K562 (cell line): ENCODE measurements around the gene MAB21L2. TPM values are rescaled to one million over a fixed set of nuclear protein-coding genes. Genes with fewer than 3 reads are reported as not detected.

Experiments
- ATAC-seq: fragments of 200-7000 bp; cut with Tn5 transposase; 3 replicates; pipeline ENCODE4 v1.9.1; 2020; ENCODE audit warnings: moderate library complexity
- BruUV-seq: library from RNA; stranded (reverse); fragments of 400-500 nt; replicated peaks from 2 replicates; lab custom pipeline; 2021; lab: Mats Ljungman, UMichigan
- CTCF ChIA-PET: fragments of 300-600 bp; formaldehyde crosslinking; extraction: SDS; loops from one replicate; lab custom pipeline; 2021; ENCODE audit warnings: low intra/inter-chr PET ratio; lab: Yijun Ruan, JAX
- POLR2A ChIA-PET: fragments of 300-600, 350-650 bp; sonication (Branson Sonifier 250); formaldehyde crosslinking; extraction: SDS; loops from one replicate; lab custom pipeline; 2021; ENCODE audit warnings: antibody characterized with exemption, inconsistent platforms; lab: Yijun Ruan, JAX
- DNase-seq, 4 experiments: peaks; one replicate each; pipeline versions ENCODE4 v3.0.0 to v3.0.0-alpha.2; 2011 to 2018; ENCODE audit warnings: low spot score in 3 of 4, mixed read lengths in 3 of 4; ENCODE audit errors: extremely low read depth in 1 of 4
- FAIRE-seq: peaks from 2 replicates; lab custom pipeline; 2011; peaks lifted over from hg19 to GRCh38; lab: Jason Lieb, UNC
- H2AFZ ChIP-seq: 2 replicates; pipeline ENCODE4 v1.6.0; 2011; ENCODE audit warnings: low read depth, low read length, control low read depth, inconsistent platforms
- H3K27ac ChIP-seq: fragments of 200-600 bp; 3 replicates; pipeline ENCODE4 v1.8.0; 2011; ENCODE audit warnings: low read depth, mild to moderate bottlenecking, control low read depth, inconsistent platforms, low read length, moderate library complexity, mixed read lengths; ENCODE audit errors: extremely low read depth
- H3K27me3 ChIP-seq, 2 experiments: fragments of 300-600 bp in 1 of 2; 2 replicates in 1 of 2; 3 replicates in 1 of 2; pipeline versions ENCODE4 v1.6.0 to v1.8.0; 2011; ENCODE audit warnings: inconsistent platforms in 2 of 2, low read length in 2 of 2, mild to moderate bottlenecking in 1 of 2, mixed read lengths in 1 of 2, moderate library complexity in 1 of 2; ENCODE audit not compliant: control insufficient read depth in 2 of 2, insufficient read depth in 2 of 2
- H3K36me3 ChIP-seq: fragments of 300-600 bp; 3 replicates; pipeline ENCODE4 v1.8.0; 2011; ENCODE audit warnings: mild to moderate bottlenecking, low read length, inconsistent platforms; ENCODE audit not compliant: control insufficient read depth, insufficient read depth
- H3K4me1 ChIP-seq, 2 experiments: fragments of 200-600 bp in 1 of 2; replicated peaks in 1 of 2; 2 replicates in 1 of 2; 3 replicates in 1 of 2; pipeline versions ENCODE4 v1.5.1 to v1.8.0; 2011; ENCODE audit warnings: inconsistent platforms in 2 of 2, low read length in 2 of 2, mild to moderate bottlenecking in 1 of 2, mixed read lengths in 1 of 2, moderate library complexity in 1 of 2; ENCODE audit not compliant: control insufficient read depth in 2 of 2, insufficient read depth in 2 of 2
- H3K4me2 ChIP-seq: 2 replicates; pipeline ENCODE4 v1.6.1; 2011; ENCODE audit warnings: low read length, control low read depth, inconsistent platforms, mixed read lengths; ENCODE audit not compliant: insufficient read depth
- H3K4me3 ChIP-seq: fragments of 200-600 bp; sonication (generic), shearing (Covaris generic); 2 replicates; pipeline ENCODE4 v1.5.1; 2016; ENCODE audit warnings: control low read depth, inconsistent platforms
- H3K79me2 ChIP-seq: fragments of 200-600 bp; 3 replicates; pipeline ENCODE4 v1.8.0; 2011; ENCODE audit warnings: low read length, inconsistent platforms; ENCODE audit not compliant: control insufficient read depth, insufficient read depth
- H3K9ac ChIP-seq, 2 experiments: 2 replicates each; pipeline versions ENCODE4 v1.6.0 to v1.6.1; 2011; ENCODE audit warnings: low read depth in 2 of 2, low read length in 2 of 2, control low read depth in 1 of 2, inconsistent platforms in 1 of 2, mild to moderate bottlenecking in 1 of 2, mixed read lengths in 1 of 2; ENCODE audit not compliant: insufficient read depth in 1 of 2
- H3K9me1 ChIP-seq: one replicate; pipeline ENCODE4 v1.6.0; 2011; ENCODE audit warnings: inconsistent platforms, mild to moderate bottlenecking, low read length, moderate library complexity; ENCODE audit not compliant: control insufficient read depth, insufficient read depth
- H3K9me3 ChIP-seq: replicated peaks from 2 replicates; pipeline ENCODE4 v1.5.1; 2011; ENCODE audit warnings: low read depth, low read length, inconsistent platforms; ENCODE audit not compliant: control insufficient read depth, insufficient read depth
- H4K20me1 ChIP-seq: replicated peaks from 2 replicates; pipeline ENCODE4 v1.6.1; 2011; ENCODE audit warnings: low read length, inconsistent platforms, mixed read lengths; ENCODE audit not compliant: control insufficient read depth, insufficient read depth
- EP400 ChIP-seq: fragments of 450-650 bp; IDR thresholded peaks from 2 replicates; pipeline ENCODE4 v1.6.1; 2017; ENCODE audit warnings: antibody characterized with exemption, mild to moderate bottlenecking, moderate library complexity
- EWSR1 ChIP-seq: fragments of 450-650 bp; IDR thresholded peaks from 2 replicates; pipeline ENCODE4 v1.6.1; 2018; ENCODE audit warnings: borderline replicate concordance, mild to moderate bottlenecking, low read depth, moderate library complexity; ENCODE audit not compliant: partially characterized antibody
- FOSL1 ChIP-seq: fragments of 200-800 bp; sonication (Bioruptor generic); conservative IDR thresholded peaks from 2 replicates; pipeline ENCODE4 v1.6.1; 2016; ENCODE audit warnings: missing genetic modification characterization, missing compliant biosample characterization
- GTF2E2 ChIP-seq: fragments of 200-800 bp; sonication (Bioruptor generic); IDR thresholded peaks from 2 replicates; pipeline ENCODE4 v1.6.1; 2016; ENCODE audit warnings: missing genetic modification characterization, missing compliant biosample characterization
- HCFC1 ChIP-seq: IDR thresholded peaks from 2 replicates; pipeline ENCODE4 v1.6.1; 2012; ENCODE audit warnings: low read depth, low read length, improper control_type of control experiment
- JUND ChIP-seq, 2 experiments: IDR thresholded peaks; 2 replicates in 1 of 2; 3 replicates in 1 of 2; pipeline ENCODE4 v1.6.1; 2011; ENCODE audit warnings: borderline replicate concordance in 2 of 2, low read depth in 2 of 2, low read length in 2 of 2, improper control_type of control experiment in 1 of 2, missing biosample characterization in 1 of 2, missing genetic modification characterization in 1 of 2, missing genetic modification reagents in 1 of 2
- NBN ChIP-seq: fragments of 450-650 bp; IDR thresholded peaks from 2 replicates; pipeline ENCODE4 v1.6.1; 2016; ENCODE audit warnings: low read depth, mild to moderate bottlenecking
- NFE2 ChIP-seq: IDR thresholded peaks from 2 replicates; pipeline ENCODE4 v1.6.1; 2014; ENCODE audit warnings: antibody characterized with exemption, low read depth
- NFRKB ChIP-seq: fragments of 450-650 bp; IDR thresholded peaks from 2 replicates; pipeline ENCODE4 v1.6.1; 2016; ENCODE audit warnings: low read depth
- SOX6 ChIP-seq: fragments of 450-650 bp; IDR thresholded peaks from 2 replicates; pipeline ENCODE4 v1.6.1; 2014; ENCODE audit warnings: mild to moderate bottlenecking
- ZBTB17 ChIP-seq: fragments of 450-650 bp; formaldehyde crosslinking; IDR thresholded peaks from 2 replicates; pipeline ENCODE4 v1.4.0; 2020; ENCODE audit warnings: mild to moderate bottlenecking
- WGBS: fragments of 100-300 bp; shearing (Covaris generic); methylation state at CpG from one replicate; pipeline ENCODE4 v1.1.6; 2016; ENCODE audit warnings: low coverage, mixed read lengths; ENCODE audit not compliant: insufficient coverage; ENCODE audit errors: missing lambda C conversion rate; 5-methylcytosine and 5-hydroxymethylcytosine counted together
- in situ Hi-C: fragments of 300-500 bp; cut with MboI; formaldehyde crosslinking; loops from 4 replicates; pipeline ENCODE4 v1.15.0; 2018; ENCODE audit warnings: inconsistent platforms, mixed read lengths
- intact Hi-C: fragments of 100-400 bp; cut with micrococcal nuclease; formaldehyde crosslinking; loops from 2 replicates; pipeline ENCODE4 v1.14.2; 2022
- polyA plus RNA-seq, 8 experiments: library from polyadenylated mRNA; depleted of rRNA in 4 of 8; stranded (reverse) in 5 of 8; unstranded in 3 of 8; fragments of >200 nt; fragmentation: Nextera tagmentation in 2 of 8; fragmentation: Illumina TruSeq in 1 of 8; extraction: Ambion mirVana in 2 of 8; extraction: Trizol in 1 of 8; gene quantifications; 2 replicates each; pipeline versions ENCODE4 v1.2.1 to v1.2.3, GENCODE V29; 2011 to 2014; ENCODE audit warnings: inconsistent platforms in 1 of 8, missing spikeins in 1 of 8
- total RNA-seq, 7 experiments: library from RNA; depleted of rRNA in 6 of 7; stranded (reverse); fragments of >200 nt in 6 of 7; fragmentation: Illumina TruSeq in 2 of 7; extraction: Trizol in 2 of 7; gene quantifications; 2 replicates each; pipeline versions ENCODE4 v1.2.1 to v1.2.3, GENCODE V29; 2011 to 2021; ENCODE audit warnings: low replicate concordance in 1 of 7
- TF ChIP-seq, protein P1 (sequence below): sonication (generic); formaldehyde crosslinking; IDR thresholded peaks from 2 replicates; pipeline ENCODE4 v1.8.0; 2022; ENCODE audit warnings: mild to moderate bottlenecking, missing genetic modification reagents
- TF ChIP-seq, protein P2 (sequence below): fragments of 450-650 bp; IDR thresholded peaks from 2 replicates; pipeline ENCODE4 v1.6.1; 2018; ENCODE audit warnings: mild to moderate bottlenecking, low read depth; ENCODE audit not compliant: partially characterized antibody
- TF ChIP-seq, protein P3 (sequence below): fragments of 250-450 bp; sonication (Bioruptor Pico); IDR thresholded peaks from 2 replicates; pipeline ENCODE4 v1.5.1; 2021; ENCODE audit warnings: mild to moderate bottlenecking

MAB21L2 gene
- total and polyA plus RNA-seq, 9 of the 15 experiments (the other 6 are each of a cell fraction or from before 2014, with no cell fraction given): not detected

DNA sequence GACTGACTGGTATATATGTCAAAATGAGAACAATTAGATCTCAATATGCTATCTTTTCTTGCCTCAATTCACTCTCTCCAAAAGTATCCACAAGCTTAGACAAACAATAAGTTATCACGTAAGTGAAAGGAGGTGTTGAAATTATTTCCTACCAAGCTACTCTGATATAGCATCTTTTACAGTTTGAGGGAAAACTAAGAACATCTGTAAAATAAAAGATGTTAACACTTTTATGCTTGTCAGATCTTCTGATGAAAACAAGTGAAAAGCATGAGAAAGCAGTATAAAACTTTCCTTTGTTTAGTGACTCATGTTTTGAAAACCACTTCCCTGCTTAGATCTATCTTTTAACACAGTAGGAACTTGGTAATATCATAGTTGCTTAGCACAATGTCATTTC, 8.4 kb upstream of the MAB21L2 start:
- no peaks in the 10 kb centered on the region for H3K9me1 ChIP-seq
- DNase-seq (no peak), ATAC-seq (peak; percentile 20), FAIRE-seq (no peak)
- H3K27me3 ChIP-seq: no peaks in the 10 kb centered on the region
- H3K4me3 ChIP-seq: 0 out of 2 replicates have a peak overlapping the region, but pooled peaks have one; percentile 4
- peak overlapping the region; percentile 78; the same call in 1 of the 2 replicates for H3K4me2 ChIP-seq
- H4K20me1 ChIP-seq: no peaks in the 10 kb centered on the region
- H3K36me3 ChIP-seq: no peaks in the 10 kb centered on the region
- in situ Hi-C loops (no loop called here), intact Hi-C loops (loop anchor here (2.0 to 5.0 kb wide), 2 partner anchors 33 to 256 kb away; no protein-coding TSS in a partner anchor)
- H3K79me2 ChIP-seq: no peaks in the 10 kb centered on the region
- POLR2A ChIA-PET: interaction anchor here (1.1 kb wide), 1 partner anchor 20 kb away, joined by 4 read pairs; no protein-coding TSS in a partner anchor
- BruUV-seq: no TSS peak
- CTCF ChIA-PET: no interaction called here
- peak overlapping the region; percentile 65; the same call in 1 of the 2 replicates for H2AFZ ChIP-seq
- H3K27ac ChIP-seq: peak overlapping the region; percentile 91
- H3K9ac ChIP-seq: peak overlapping the region in 1 of 2 experiments; percentile 54; a peak in 2 of 4 replicates
- peaks cover 0 to 60% of the 10 kb centered on the region in 2 experiments; a peak in 4 of 5 replicates for H3K4me1 ChIP-seq
- WGBS: 6% methylated on average over 1 of the region's 1 CpG
- H3K9me3 ChIP-seq: no peaks in the 10 kb centered on the region
- TF ChIP-seq, protein P1, sequence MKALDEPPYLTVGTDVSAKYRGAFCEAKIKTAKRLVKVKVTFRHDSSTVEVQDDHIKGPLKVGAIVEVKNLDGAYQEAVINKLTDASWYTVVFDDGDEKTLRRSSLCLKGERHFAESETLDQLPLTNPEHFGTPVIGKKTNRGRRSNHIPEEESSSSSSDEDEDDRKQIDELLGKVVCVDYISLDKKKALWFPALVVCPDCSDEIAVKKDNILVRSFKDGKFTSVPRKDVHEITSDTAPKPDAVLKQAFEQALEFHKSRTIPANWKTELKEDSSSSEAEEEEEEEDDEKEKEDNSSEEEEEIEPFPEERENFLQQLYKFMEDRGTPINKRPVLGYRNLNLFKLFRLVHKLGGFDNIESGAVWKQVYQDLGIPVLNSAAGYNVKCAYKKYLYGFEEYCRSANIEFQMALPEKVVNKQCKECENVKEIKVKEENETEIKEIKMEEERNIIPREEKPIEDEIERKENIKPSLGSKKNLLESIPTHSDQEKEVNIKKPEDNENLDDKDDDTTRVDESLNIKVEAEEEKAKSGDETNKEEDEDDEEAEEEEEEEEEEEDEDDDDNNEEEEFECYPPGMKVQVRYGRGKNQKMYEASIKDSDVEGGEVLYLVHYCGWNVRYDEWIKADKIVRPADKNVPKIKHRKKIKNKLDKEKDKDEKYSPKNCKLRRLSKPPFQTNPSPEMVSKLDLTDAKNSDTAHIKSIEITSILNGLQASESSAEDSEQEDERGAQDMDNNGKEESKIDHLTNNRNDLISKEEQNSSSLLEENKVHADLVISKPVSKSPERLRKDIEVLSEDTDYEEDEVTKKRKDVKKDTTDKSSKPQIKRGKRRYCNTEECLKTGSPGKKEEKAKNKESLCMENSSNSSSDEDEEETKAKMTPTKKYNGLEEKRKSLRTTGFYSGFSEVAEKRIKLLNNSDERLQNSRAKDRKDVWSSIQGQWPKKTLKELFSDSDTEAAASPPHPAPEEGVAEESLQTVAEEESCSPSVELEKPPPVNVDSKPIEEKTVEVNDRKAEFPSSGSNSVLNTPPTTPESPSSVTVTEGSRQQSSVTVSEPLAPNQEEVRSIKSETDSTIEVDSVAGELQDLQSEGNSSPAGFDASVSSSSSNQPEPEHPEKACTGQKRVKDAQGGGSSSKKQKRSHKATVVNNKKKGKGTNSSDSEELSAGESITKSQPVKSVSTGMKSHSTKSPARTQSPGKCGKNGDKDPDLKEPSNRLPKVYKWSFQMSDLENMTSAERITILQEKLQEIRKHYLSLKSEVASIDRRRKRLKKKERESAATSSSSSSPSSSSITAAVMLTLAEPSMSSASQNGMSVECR (CRISPR knock-in tag): no peak
- peak; percentile 77 for TF ChIP-seq FOSL1 (tag)
- TF ChIP-seq ZBTB17 (CRISPR knock-in tag): no peak
- TF ChIP-seq NBN: 0 out of 2 replicates have a peak, but pooled peaks have one; percentile 6
- TF ChIP-seq GTF2E2 (tag): 0 out of 2 replicates have a peak, but pooled peaks have one; percentile 38
- TF ChIP-seq JUND (IDR thresholded peaks at IDR 0.05; ENCODE audit: borderline replicate concordance, low read depth, low read length): 0 out of 2 replicates have a peak, but pooled peaks have one; percentile 57
- TF ChIP-seq JUND (tag; IDR thresholded peaks at IDR 0.05; ENCODE audit: borderline replicate concordance, low read depth, low read length): no peak; the same call in 2 of the 3 replicates
- TF ChIP-seq, protein P2, sequence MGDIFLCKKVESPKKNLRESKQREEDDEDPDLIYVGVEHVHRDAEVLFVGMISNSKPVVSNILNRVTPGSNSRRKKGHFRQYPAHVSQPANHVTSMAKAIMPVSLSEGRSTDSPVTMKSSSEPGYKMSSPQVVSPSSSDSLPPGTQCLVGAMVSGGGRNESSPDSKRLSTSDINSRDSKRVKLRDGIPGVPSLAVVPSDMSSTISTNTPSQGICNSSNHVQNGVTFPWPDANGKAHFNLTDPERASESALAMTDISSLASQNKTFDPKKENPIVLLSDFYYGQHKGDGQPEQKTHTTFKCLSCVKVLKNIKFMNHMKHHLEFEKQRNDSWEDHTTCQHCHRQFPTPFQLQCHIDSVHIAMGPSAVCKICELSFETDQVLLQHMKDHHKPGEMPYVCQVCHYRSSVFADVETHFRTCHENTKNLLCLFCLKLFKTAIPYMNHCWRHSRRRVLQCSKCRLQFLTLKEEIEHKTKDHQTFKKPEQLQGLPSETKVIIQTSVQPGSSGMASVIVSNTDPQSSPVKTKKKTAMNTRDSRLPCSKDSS: no peak
- TF ChIP-seq EP400: peak; percentile 50; the same call in 1 of the 2 replicates
- TF ChIP-seq, protein P3, sequence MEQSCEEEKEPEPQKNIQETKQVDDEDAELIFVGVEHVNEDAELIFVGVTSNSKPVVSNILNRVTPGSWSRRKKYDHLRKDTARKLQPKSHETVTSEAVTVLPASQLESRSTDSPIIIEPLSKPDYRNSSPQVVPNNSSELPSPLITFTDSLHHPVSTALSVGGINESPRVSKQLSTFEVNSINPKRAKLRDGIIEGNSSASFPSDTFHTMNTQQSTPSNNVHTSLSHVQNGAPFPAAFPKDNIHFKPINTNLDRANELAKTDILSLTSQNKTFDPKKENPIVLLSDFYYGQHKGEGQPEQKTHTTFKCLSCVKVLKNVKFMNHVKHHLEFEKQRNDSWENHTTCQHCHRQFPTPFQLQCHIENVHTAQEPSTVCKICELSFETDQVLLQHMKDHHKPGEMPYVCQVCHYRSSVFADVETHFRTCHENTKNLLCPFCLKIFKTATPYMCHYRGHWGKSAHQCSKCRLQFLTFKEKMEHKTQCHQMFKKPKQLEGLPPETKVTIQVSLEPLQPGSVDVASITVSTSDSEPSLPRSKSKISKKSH (CRISPR knock-in tag): no peak
- no peak for TF ChIP-seq HCFC1
- TF ChIP-seq EWSR1: no peak
- TF ChIP-seq NFE2: 0 out of 2 replicates have a peak, but pooled peaks have one; percentile 2
- 0 out of 2 replicates have a peak, but pooled peaks have one; percentile 39 for TF ChIP-seq NFRKB
- TF ChIP-seq SOX6: peak; percentile 37
